Peyer's patch (tissue), 4 donors: Measurements from ENCODE around the gene ROPN1B.

ENCODE experiments used
- POLR2A ChIP-seq, 2 donors: fragments of 450-650 bp; IDR thresholded peaks; one replicate each; pipeline ENCODE4 v1.5.1; 2017; ENCODE audit warnings: antibody characterized with exemption in 2 of 2, mild to moderate bottlenecking in 2 of 2, moderate library complexity in 2 of 2
- TF ChIP-seq, protein P1 (sequence below), 6 experiments: fragments of 450-650 bp in 4 of 6; fragments of 200-600 bp in 2 of 6; sonication (generic) in 1 of 6; IDR thresholded peaks; one replicate each; pipeline ENCODE4 v1.5.1; 2017 to 2019; ENCODE audit warnings: antibody characterized with exemption in 6 of 6, mild to moderate bottlenecking in 3 of 6, moderate library complexity in 1 of 6

DNA sequence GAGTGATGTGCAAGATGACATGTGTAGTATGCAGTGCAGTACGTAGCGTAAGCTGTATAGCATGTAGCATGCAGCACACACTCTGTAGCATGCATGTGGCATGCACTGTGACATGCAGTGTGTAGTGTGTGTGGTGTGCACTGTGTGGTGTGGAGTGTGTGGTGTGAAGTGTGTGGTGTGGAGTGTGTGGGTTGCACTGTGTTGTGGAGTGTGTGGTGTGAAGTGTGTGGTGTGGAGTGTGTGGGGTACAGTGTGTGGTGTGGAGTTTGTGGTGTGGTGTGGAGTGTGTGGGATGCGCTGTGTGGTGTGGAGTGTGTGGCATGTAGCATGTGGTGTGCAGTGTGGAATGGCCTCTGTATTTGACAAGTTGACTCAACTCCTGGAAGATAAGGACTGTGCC lies 39.2 kb downstream of the ROPN1B start:
- TF ChIP-seq, protein P1, sequence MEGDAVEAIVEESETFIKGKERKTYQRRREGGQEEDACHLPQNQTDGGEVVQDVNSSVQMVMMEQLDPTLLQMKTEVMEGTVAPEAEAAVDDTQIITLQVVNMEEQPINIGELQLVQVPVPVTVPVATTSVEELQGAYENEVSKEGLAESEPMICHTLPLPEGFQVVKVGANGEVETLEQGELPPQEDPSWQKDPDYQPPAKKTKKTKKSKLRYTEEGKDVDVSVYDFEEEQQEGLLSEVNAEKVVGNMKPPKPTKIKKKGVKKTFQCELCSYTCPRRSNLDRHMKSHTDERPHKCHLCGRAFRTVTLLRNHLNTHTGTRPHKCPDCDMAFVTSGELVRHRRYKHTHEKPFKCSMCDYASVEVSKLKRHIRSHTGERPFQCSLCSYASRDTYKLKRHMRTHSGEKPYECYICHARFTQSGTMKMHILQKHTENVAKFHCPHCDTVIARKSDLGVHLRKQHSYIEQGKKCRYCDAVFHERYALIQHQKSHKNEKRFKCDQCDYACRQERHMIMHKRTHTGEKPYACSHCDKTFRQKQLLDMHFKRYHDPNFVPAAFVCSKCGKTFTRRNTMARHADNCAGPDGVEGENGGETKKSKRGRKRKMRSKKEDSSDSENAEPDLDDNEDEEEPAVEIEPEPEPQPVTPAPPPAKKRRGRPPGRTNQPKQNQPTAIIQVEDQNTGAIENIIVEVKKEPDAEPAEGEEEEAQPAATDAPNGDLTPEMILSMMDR (IDR thresholded peaks at IDR 0.05): no peak
- no peak for TF ChIP-seq POLR2A (IDR thresholded peaks at IDR 0.05)
